Colonic mucosa (tissue), 4 donors: ENCODE measurements around the gene STAT5B. TPM values are rescaled to one million over a fixed set of nuclear protein-coding genes. Genes with fewer than 3 reads are reported as not detected.
A peak's percentile ranks its signal among the peaks of the same experiment; 100 is the strongest.

Source experiments
- DNase-seq: peaks from one replicate; pipeline ENCODE4 v3.0.0-alpha.2; 2020
- H3K27ac ChIP-seq: fragments of 200-600 bp; one replicate; pipeline ENCODE4 v1.8.0; 2021
- H3K27me3 ChIP-seq: fragments of 200-600 bp; one replicate; pipeline ENCODE4 v1.8.0; 2021
- H3K36me3 ChIP-seq: fragments of 200-600 bp; one replicate; pipeline ENCODE4 v1.8.0; 2021
- H3K4me1 ChIP-seq: fragments of 200-600 bp; one replicate; pipeline ENCODE4 v1.8.0; 2021; ENCODE audit warnings: mild to moderate bottlenecking
- H3K4me3 ChIP-seq: fragments of 200-600 bp; one replicate; pipeline ENCODE4 v1.8.0; 2021
- H3K9ac ChIP-seq, 2 donors: one replicate each; pipeline ENCODE4 v1.7.0; 2013; ENCODE audit warnings: control low read depth in 2 of 2, low read depth in 2 of 2, low read length in 2 of 2
- H3K9me3 ChIP-seq: fragments of 200-600 bp; one replicate; pipeline ENCODE4 v1.8.0; 2021
- CTCF ChIP-seq: fragments of 200-600 bp; IDR thresholded peaks from one replicate; pipeline ENCODE4 v1.8.0; 2022; ENCODE audit warnings: antibody characterized with exemption, mild to moderate bottlenecking
- intact Hi-C: fragments of 100-400 bp; cut with DNase I; formaldehyde crosslinking; loops from one replicate; pipeline ENCODE4 v1.14.1; 2022
- total RNA-seq, 2 donors: library from RNA; stranded (reverse); fragmentation: NEBNext Ultra II Directional in 1 of 2; extraction: Animal tissue kit (Norgen Biotek cat#: 25700) in 1 of 2; gene quantifications; one replicate each; pipeline ENCODE4 v1.2.1, GENCODE V29; 2021
- donor health status: healthy.
- donor health status: DM: no; HTN: no; CAD: no.
- donor health status: DM: no; HTN: no; CAD: no.

Gene STAT5B
- total RNA-seq, 2 donors from 2014 or later: 29.3 to 38.4 TPM

GRCh38 chr17:42200706-42201457, 75.3 kb downstream of the STAT5B start:
- intact Hi-C loops: no loop called here
- TF ChIP-seq CTCF: no peak
- Histone ChIP-seq H3K4me3 (no peak overlapping the region), H3K27ac (no peak overlapping the region), H3K36me3 (peaks cover 9% of the 10 kb centered on the region), H3K4me1 (no peaks in the 10 kb centered on the region), H3K27me3 (no peaks in the 10 kb centered on the region), H3K9me3 (no peaks in the 10 kb centered on the region), H3K9ac (no peak overlapping the region)
- peak; percentile 47 for DNase-seq

- H3K27me3 ChIP-seq: no peaks in the 10 kb centered on the region
- H3K27ac ChIP-seq: no peak overlapping the region
- no peak overlapping the region for H3K9ac ChIP-seq
- H3K9me3 ChIP-seq: no peaks in the 10 kb centered on the region
- H3K36me3 ChIP-seq: no peaks in the 10 kb centered on the region
- intact Hi-C loops: no loop called here
- no peak for DNase-seq
- no peaks in the 10 kb centered on the region for H3K4me1 ChIP-seq
- TF ChIP-seq CTCF: no peak
- no peak overlapping the region for H3K4me3 ChIP-seq
These were observed 76.7 kb downstream of the STAT5B start for GRCh38 chr17:42199416-42200011.

GRCh38 chr17:42198897-42199296, 77.3 kb downstream of the STAT5B start:
- Histone ChIP-seq H3K9me3 (no peaks in the 10 kb centered on the region), H3K36me3 (no peaks in the 10 kb centered on the region), H3K9ac (no peak overlapping the region), H3K4me3 (no peak overlapping the region), H3K27me3 (no peaks in the 10 kb centered on the region), H3K4me1 (no peaks in the 10 kb centered on the region), H3K27ac (no peak overlapping the region)
- no peak for DNase-seq
- intact Hi-C loops: no loop called here
- TF ChIP-seq CTCF: no peak

- DNase-seq: no peak
- H3K27ac ChIP-seq: no peak overlapping the region
- no peak overlapping the region for H3K4me3 ChIP-seq
- no peaks in the 10 kb centered on the region for H3K9me3 ChIP-seq
- peaks cover 4% of the 10 kb centered on the region for H3K4me1 ChIP-seq
- intact Hi-C loops: no loop called here
- no peak overlapping the region for H3K9ac ChIP-seq
- no peaks in the 10 kb centered on the region for H3K36me3 ChIP-seq
- TF ChIP-seq CTCF: no peak
- H3K27me3 ChIP-seq: no peaks in the 10 kb centered on the region
These were observed 78.5 kb downstream of the STAT5B start for GRCh38 chr17:42197564-42198156.

GRCh38 chr17:42193969-42194899, 82.0 kb downstream of the STAT5B start, which contains the start of gene GHDC:
GHDC (minus strand) TSS chr17:42194494; CDS start chr17:42193581, 913 bp downstream.
- TF ChIP-seq CTCF: no peak
- Histone ChIP-seq H3K9me3 (no peaks in the 10 kb centered on the region), H3K36me3 (no peaks in the 10 kb centered on the region), H3K4me1 (peaks cover 4% of the 10 kb centered on the region), H3K9ac (peak within 1 kb of the TSS; percentile 76 to 86), H3K27me3 (no peaks in the 10 kb centered on the region), H3K4me3 (peak within 1 kb of the TSS; percentile 80), H3K27ac (peak within 1 kb of the TSS; percentile 62)
- intact Hi-C loops: no loop called here
- DNase-seq: peak; percentile 95
